ENCODE results near the gene KCNH5. TPM values are rescaled to one million over a fixed set of nuclear protein-coding genes. Genes with fewer than 3 reads are reported as not detected.

Gene KCNH5
- total and polyA plus RNA-seq, 9 of the 15 experiments (the other 6 are each of a cell fraction or from before 2014, with no cell fraction given), result 1.1 to 2.4 (median 1.4) TPM

DNA sequence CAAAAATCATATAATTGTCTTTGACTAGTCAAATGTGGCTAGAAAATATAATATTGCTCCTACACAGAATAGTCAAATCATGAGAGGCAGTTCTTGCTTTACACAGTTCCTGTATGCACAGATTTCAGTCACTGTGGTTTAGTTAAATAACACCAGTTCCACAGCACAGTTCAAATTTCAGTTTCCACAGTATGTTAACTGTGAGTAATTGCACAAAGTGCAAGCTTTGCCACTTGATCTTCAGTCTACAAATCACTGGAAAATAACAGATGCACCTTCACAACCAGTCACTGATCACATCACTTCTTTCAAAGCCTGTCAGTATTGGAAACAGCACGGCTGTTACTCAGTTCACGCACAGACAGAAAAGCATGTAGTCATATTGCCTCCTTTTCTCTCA is 38.7 kb downstream of the KCNH5 start:
- in situ Hi-C loops (cut with MboI), result no loop called here
- Histone ChIP-seq H3K9me1 (ENCODE audit: control insufficient read depth, insufficient read depth, low read length) (no peaks in the 10 kb centered on the region), H3K27ac (ENCODE audit: extremely low read depth, low read depth, low read length) (no peak overlapping the region), H3K4me3 (no peak overlapping the region), H3K79me2 (ENCODE audit: control insufficient read depth, insufficient read depth, low read length) (no peaks in the 10 kb centered on the region), H4K20me1 (replicated peaks; ENCODE audit: control insufficient read depth, insufficient read depth, low read length) (no peaks in the 10 kb centered on the region), H3K27me3 (ENCODE audit: control insufficient read depth in 2 of 2, insufficient read depth in 2 of 2, low read length in 2 of 2) (no peaks in the 10 kb centered on the region), H3K4me2 (ENCODE audit: insufficient read depth, low read length) (no peak overlapping the region), H3K9ac (ENCODE audit: insufficient read depth in 1 of 2, low read depth in 2 of 2, low read length in 2 of 2) (no peak overlapping the region), H3K4me1 (replicated peaks in 1 of 2; ENCODE audit: control insufficient read depth in 2 of 2, insufficient read depth in 2 of 2, low read length in 2 of 2) (no peaks in the 10 kb centered on the region), H3K9me3 (replicated peaks; ENCODE audit: control insufficient read depth, insufficient read depth, low read depth, low read length) (no peaks in the 10 kb centered on the region), H3K36me3 (ENCODE audit: control insufficient read depth, insufficient read depth, low read length) (no peaks in the 10 kb centered on the region), H2AFZ (ENCODE audit: low read depth, low read length) (no peak overlapping the region)
- intact Hi-C loops (cut with micrococcal nuclease), result no loop called here
- ATAC-seq (no peak), DNase-seq (ENCODE audit: extremely low read depth in 1 of 4, low spot score in 3 of 4) (no peak), FAIRE-seq (no peak)
- CTCF ChIA-PET (ENCODE audit: low intra/inter-chr PET ratio), result no interaction called here
- WGBS (ENCODE audit: insufficient coverage, low coverage, missing lambda C conversion rate), result 8% methylated on average over 2 of the region's 2 CpGs
- no peak for TF ChIP-seq NFATC3 (IDR thresholded peaks at IDR 0.05)
- TF ChIP-seq ZNF431 (CRISPR knock-in tag; IDR thresholded peaks at IDR 0.05), result no peak
- TF ChIP-seq DPF2 (IDR thresholded peaks at IDR 0.05), result no peak
- no peak for TF ChIP-seq BCL6 (CRISPR knock-in tag; IDR thresholded peaks at IDR 0.05)
- no peak for TF ChIP-seq ZNF639 (CRISPR knock-in tag; conservative IDR thresholded peaks at IDR 0.05 in 1 of 2, IDR thresholded peaks at IDR 0.05 in 1 of 2)
- no peak for TF ChIP-seq KLF1 (tag; IDR thresholded peaks at IDR 0.05)
- TF ChIP-seq MYNN (IDR thresholded peaks at IDR 0.05), result no peak
- no peak for TF ChIP-seq MYNN (CRISPR knock-in tag; IDR thresholded peaks at IDR 0.05)
- TF ChIP-seq HCFC1 (IDR thresholded peaks at IDR 0.05; ENCODE audit: low read depth, low read length), result no peak
- TF ChIP-seq ERF (CRISPR knock-in tag; IDR thresholded peaks at IDR 0.05), result no peak
- TF ChIP-seq NCOA1 (IDR thresholded peaks at IDR 0.05; ENCODE audit: low read depth), result no peak
- TF ChIP-seq, protein P1, sequence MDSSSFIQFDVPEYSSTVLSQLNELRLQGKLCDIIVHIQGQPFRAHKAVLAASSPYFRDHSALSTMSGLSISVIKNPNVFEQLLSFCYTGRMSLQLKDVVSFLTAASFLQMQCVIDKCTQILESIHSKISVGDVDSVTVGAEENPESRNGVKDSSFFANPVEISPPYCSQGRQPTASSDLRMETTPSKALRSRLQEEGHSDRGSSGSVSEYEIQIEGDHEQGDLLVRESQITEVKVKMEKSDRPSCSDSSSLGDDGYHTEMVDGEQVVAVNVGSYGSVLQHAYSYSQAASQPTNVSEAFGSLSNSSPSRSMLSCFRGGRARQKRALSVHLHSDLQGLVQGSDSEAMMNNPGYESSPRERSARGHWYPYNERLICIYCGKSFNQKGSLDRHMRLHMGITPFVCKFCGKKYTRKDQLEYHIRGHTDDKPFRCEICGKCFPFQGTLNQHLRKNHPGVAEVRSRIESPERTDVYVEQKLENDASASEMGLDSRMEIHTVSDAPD (CRISPR knock-in tag; IDR thresholded peaks at IDR 0.05), result no peak
- no peak for TF ChIP-seq SMAD1 (IDR thresholded peaks at IDR 0.05; ENCODE audit: low read depth, low read length, partially characterized antibody)
- TF ChIP-seq ZHX1 (conservative IDR thresholded peaks at IDR 0.05; ENCODE audit: low read length), result no peak
- TF ChIP-seq, protein P2, sequence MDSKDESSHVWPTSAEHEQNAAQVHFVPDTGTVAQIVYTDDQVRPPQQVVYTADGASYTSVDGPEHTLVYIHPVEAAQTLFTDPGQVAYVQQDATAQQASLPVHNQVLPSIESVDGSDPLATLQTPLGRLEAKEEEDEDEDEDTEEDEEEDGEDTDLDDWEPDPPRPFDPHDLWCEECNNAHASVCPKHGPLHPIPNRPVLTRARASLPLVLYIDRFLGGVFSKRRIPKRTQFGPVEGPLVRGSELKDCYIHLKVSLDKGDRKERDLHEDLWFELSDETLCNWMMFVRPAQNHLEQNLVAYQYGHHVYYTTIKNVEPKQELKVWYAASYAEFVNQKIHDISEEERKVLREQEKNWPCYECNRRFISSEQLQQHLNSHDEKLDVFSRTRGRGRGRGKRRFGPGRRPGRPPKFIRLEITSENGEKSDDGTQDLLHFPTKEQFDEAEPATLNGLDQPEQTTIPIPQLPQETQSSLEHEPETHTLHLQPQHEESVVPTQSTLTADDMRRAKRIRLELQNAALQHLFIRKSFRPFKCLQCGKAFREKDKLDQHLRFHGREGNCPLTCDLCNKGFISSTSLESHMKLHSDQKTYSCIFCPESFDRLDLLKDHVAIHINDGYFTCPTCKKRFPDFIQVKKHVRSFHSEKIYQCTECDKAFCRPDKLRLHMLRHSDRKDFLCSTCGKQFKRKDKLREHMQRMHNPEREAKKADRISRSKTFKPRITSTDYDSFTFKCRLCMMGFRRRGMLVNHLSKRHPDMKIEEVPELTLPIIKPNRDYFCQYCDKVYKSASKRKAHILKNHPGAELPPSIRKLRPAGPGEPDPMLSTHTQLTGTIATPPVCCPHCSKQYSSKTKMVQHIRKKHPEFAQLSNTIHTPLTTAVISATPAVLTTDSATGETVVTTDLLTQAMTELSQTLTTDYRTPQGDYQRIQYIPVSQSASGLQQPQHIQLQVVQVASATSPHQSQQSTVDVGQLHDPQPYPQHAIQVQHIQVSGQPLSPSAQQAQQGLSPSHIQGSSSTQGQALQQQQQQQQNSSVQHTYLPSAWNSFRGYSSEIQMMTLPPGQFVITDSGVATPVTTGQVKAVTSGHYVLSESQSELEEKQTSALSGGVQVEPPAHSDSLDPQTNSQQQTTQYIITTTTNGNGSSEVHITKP (IDR thresholded peaks at IDR 0.05; ENCODE audit: partially characterized antibody), result no peak
- BruUV-seq (replicated peaks), result no TSS peak
- POLR2A ChIA-PET, result no interaction called here
